ENCODE data around the gene FARS2.

The FARS2 gene

GRCh38 chr6:5302220-5302946 lies 41.1 kb downstream of the FARS2 start:
- no peak for ATAC-seq (ENCODE audit: insufficient read depth, low read depth)

GRCh38 chr6:5302995-5303622 lies 41.8 kb downstream of the FARS2 start:
- Histone ChIP-seq H3K79me2 (ENCODE audit: insufficient read depth, low read length) (peaks cover 19% of the 10 kb centered on the region; the same call in 1 of the 2 replicates), H3K27ac (ENCODE audit: low read length) (no peak overlapping the region), H3K4me2 (ENCODE audit: insufficient read depth, low read length) (no peak overlapping the region), H4K20me1 (ENCODE audit: insufficient read depth, low read length) (peaks cover 52% of the 10 kb centered on the region; the same call in 1 of the 2 replicates), H3K4me3 (ENCODE audit: low read depth in 1 of 2, low read length in 2 of 2) (no peak overlapping the region), H3K36me3 (ENCODE audit: insufficient read depth, low read length) (no peaks in the 10 kb centered on the region), H3K27me3 (ENCODE audit: insufficient read depth, low read length, poor library complexity) (no peaks in the 10 kb centered on the region), H2AFZ (ENCODE audit: low read depth, low read length) (no peak overlapping the region), H3K9ac (ENCODE audit: low read depth, low read length) (no peak overlapping the region), H3K4me1 (ENCODE audit: insufficient read depth, low read length) (no peaks in the 10 kb centered on the region), H3K9me3 (ENCODE audit: insufficient read depth, low read length, severe bottlenecking) (no peaks in the 10 kb centered on the region)
- no peak for DNase-seq
- TF ChIP-seq EZH2 (IDR thresholded peaks at IDR 0.05; ENCODE audit: borderline replicate concordance, low read depth, low read length, severe bottlenecking) (no peak), CTCF (IDR thresholded peaks at IDR 0.05; ENCODE audit: borderline replicate concordance, extremely low read depth, low read length, poor library complexity, severe bottlenecking) (peak; percentile 12)
- no peak for ATAC-seq (ENCODE audit: insufficient read depth, low read depth)

More at GRCh38 chr6:5302220-5302946, 41.1 kb downstream of the FARS2 start:
- no peak for DNase-seq
- H3K4me3 ChIP-seq (ENCODE audit: low read depth in 1 of 2, low read length in 2 of 2) = no peak overlapping the region
- peaks cover 19% of the 10 kb centered on the region; the same call in 1 of the 2 replicates for H3K79me2 ChIP-seq (ENCODE audit: insufficient read depth, low read length)
- H3K27me3 ChIP-seq (ENCODE audit: insufficient read depth, low read length, poor library complexity) = no peaks in the 10 kb centered on the region
- no peak overlapping the region for H3K9ac ChIP-seq (ENCODE audit: low read depth, low read length)
- TF ChIP-seq EZH2 (IDR thresholded peaks at IDR 0.05; ENCODE audit: borderline replicate concordance, low read depth, low read length, severe bottlenecking) (no peak), CTCF (IDR thresholded peaks at IDR 0.05; ENCODE audit: borderline replicate concordance, extremely low read depth, low read length, poor library complexity, severe bottlenecking) (no peak)
- H3K27ac ChIP-seq (ENCODE audit: low read length) = no peak overlapping the region
- H2AFZ ChIP-seq (ENCODE audit: low read depth, low read length) = no peak overlapping the region
- H3K4me1 ChIP-seq (ENCODE audit: insufficient read depth, low read length) = no peaks in the 10 kb centered on the region
- H3K4me2 ChIP-seq (ENCODE audit: insufficient read depth, low read length) = no peak overlapping the region
- peaks cover 53% of the 10 kb centered on the region; the same call in 1 of the 2 replicates for H4K20me1 ChIP-seq (ENCODE audit: insufficient read depth, low read length)
- H3K9me3 ChIP-seq (ENCODE audit: insufficient read depth, low read length, severe bottlenecking) = no peaks in the 10 kb centered on the region
- H3K36me3 ChIP-seq (ENCODE audit: insufficient read depth, low read length) = no peaks in the 10 kb centered on the region

- H3K9ac ChIP-seq (ENCODE audit: low read depth, low read length) = no peak overlapping the region
- peaks cover 53% of the 10 kb centered on the region; the same call in 1 of the 2 replicates for H4K20me1 ChIP-seq (ENCODE audit: insufficient read depth, low read length)
- ATAC-seq (ENCODE audit: insufficient read depth, low read depth) (no peak), DNase-seq (no peak)
- no peaks in the 10 kb centered on the region for H3K36me3 ChIP-seq (ENCODE audit: insufficient read depth, low read length)
- no peak overlapping the region for H3K4me3 ChIP-seq (ENCODE audit: low read depth in 1 of 2, low read length in 2 of 2)
- H3K9me3 ChIP-seq (ENCODE audit: insufficient read depth, low read length, severe bottlenecking) = no peaks in the 10 kb centered on the region
- H3K79me2 ChIP-seq (ENCODE audit: insufficient read depth, low read length) = peaks cover 19% of the 10 kb centered on the region; the same call in 1 of the 2 replicates
- H3K4me1 ChIP-seq (ENCODE audit: insufficient read depth, low read length) = no peaks in the 10 kb centered on the region
- H3K27ac ChIP-seq (ENCODE audit: low read length) = no peak overlapping the region
- H3K4me2 ChIP-seq (ENCODE audit: insufficient read depth, low read length) = no peak overlapping the region
- no peak overlapping the region for H2AFZ ChIP-seq (ENCODE audit: low read depth, low read length)
- H3K27me3 ChIP-seq (ENCODE audit: insufficient read depth, low read length, poor library complexity) = no peaks in the 10 kb centered on the region
- TF ChIP-seq CTCF (IDR thresholded peaks at IDR 0.05; ENCODE audit: borderline replicate concordance, extremely low read depth, low read length, poor library complexity, severe bottlenecking) = no peak
- no peak for TF ChIP-seq EZH2 (IDR thresholded peaks at IDR 0.05; ENCODE audit: borderline replicate concordance, low read depth, low read length, severe bottlenecking)
Observed at GRCh38 chr6:5303682-5304081, 42.4 kb downstream of the FARS2 start.
